ENCODE measurements around the gene HSDL1. TPM values are rescaled to one million over a fixed set of nuclear protein-coding genes. Genes with fewer than 3 reads are reported as not detected.

Gene HSDL1
- total and polyA plus RNA-seq, 8 donors, result 7.2 to 374 (median 9.2) TPM

DNA sequence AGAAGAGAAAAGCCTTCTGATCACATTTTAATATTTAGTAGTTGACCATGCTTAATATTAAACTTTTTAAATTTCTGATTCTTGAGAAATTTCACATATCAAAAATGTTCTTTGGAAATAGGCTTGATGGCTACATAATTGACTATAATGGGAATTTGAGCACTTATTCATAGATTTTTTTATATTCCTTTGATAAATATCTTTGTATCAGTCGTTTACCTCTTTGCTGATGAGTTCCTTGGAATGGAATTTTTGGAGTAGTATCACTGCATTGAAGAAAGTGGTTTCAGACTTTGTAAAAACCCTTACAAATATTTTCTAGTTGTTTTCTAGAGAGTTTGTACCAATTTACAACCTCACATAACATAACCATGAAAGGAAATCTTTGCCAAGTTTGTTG lies 14.8 kb upstream of the HSDL1 start:
- Histone ChIP-seq H3K4me3 (no peak overlapping the region), H3K27me3 (peaks cover 0 to 35% (median 13%) of the 10 kb centered on the region in 3 donors), H3K9me3 (no peaks in the 10 kb centered on the region), H3K4me1 (no peaks in the 10 kb centered on the region), H3K27ac (no peak overlapping the region), H3K36me3 (no peaks in the 10 kb centered on the region)
- TF ChIP-seq, protein P1, sequence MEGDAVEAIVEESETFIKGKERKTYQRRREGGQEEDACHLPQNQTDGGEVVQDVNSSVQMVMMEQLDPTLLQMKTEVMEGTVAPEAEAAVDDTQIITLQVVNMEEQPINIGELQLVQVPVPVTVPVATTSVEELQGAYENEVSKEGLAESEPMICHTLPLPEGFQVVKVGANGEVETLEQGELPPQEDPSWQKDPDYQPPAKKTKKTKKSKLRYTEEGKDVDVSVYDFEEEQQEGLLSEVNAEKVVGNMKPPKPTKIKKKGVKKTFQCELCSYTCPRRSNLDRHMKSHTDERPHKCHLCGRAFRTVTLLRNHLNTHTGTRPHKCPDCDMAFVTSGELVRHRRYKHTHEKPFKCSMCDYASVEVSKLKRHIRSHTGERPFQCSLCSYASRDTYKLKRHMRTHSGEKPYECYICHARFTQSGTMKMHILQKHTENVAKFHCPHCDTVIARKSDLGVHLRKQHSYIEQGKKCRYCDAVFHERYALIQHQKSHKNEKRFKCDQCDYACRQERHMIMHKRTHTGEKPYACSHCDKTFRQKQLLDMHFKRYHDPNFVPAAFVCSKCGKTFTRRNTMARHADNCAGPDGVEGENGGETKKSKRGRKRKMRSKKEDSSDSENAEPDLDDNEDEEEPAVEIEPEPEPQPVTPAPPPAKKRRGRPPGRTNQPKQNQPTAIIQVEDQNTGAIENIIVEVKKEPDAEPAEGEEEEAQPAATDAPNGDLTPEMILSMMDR (IDR thresholded peaks at IDR 0.05), result no peak
- TF ChIP-seq POLR2A (IDR thresholded peaks at IDR 0.05), result no peak
- intact Hi-C loops (cut with DNase I; ENCODE audit: low total_unique reads), result no loop called here
- WGBS, 5 donors, result 37 to 70% (median 44%) methylated on average over 1 of the region's 1 CpG
- no peak for DNase-seq

DNA sequence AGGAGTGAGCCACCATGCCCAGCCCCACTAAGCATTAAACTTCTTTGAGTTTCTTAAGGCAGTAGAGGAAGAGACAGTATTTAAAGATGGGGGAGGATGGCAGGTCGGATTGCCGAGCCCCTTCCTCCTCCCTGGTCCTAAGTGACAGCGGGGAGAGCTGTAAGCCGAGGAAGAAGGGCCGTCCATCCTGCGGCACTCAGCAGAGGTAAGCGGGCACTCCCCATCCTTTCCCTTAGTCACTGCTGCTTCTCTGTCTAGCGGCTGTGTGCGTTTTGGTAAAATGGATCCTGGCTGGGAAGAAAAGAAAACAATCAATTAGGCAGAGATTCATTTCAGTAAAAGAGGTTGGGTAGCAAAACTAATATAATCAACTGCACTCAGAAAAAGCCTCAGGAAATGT lies 14.0 kb upstream of the HSDL1 start:
- no peak for DNase-seq

DNA sequence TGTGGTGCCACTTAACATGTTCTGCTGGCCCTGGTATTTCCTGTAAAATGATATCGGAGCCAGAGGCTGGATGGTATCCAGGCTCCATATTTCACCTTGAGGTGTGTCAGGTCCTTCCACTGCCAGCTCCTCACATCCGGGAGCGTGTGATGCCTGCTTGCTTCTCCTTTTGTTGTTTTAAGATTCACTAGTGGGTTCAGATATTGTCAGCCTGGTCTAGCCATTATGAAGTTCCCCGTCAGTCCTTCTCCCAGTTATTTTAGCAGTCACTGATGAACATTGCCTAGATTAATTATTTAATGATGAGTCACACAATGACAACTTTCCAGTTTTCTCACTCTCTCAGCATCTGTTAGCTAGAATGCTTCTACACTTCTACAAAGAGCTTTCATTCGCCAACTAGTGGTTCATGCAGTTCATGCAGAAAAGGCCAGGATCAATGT lies 11.4 kb upstream of the HSDL1 start:
- Histone ChIP-seq H3K9me3 (no peaks in the 10 kb centered on the region), H3K4me1 (no peaks in the 10 kb centered on the region), H3K27me3 (peaks cover 0 to 34% (median 13%) of the 10 kb centered on the region in 3 donors), H3K36me3 (no peaks in the 10 kb centered on the region), H3K4me3 (no peak overlapping the region), H3K27ac (no peak overlapping the region)
- TF ChIP-seq POLR2A (IDR thresholded peaks at IDR 0.05), result no peak
- TF ChIP-seq, protein P1 (IDR thresholded peaks at IDR 0.05), result no peak
- TF ChIP-seq EP300 (IDR thresholded peaks at IDR 0.05), result no peak
- no peak for TF ChIP-seq POLR2AphosphoS5 (IDR thresholded peaks at IDR 0.05)
- no peak for DNase-seq
- intact Hi-C loops (cut with DNase I; ENCODE audit: low total_unique reads), result no loop called here
- WGBS, 5 donors, result 72 to 79% (median 76%) methylated on average over 5 of the region's 5 CpGs

More for the DNA sequence above, 14.0 kb upstream of the HSDL1 start:
- Histone ChIP-seq H3K27me3 (peaks cover 0 to 35% (median 13%) of the 10 kb centered on the region in 3 donors), H3K9me3 (no peaks in the 10 kb centered on the region), H3K4me1 (no peaks in the 10 kb centered on the region), H3K36me3 (no peaks in the 10 kb centered on the region), H3K27ac (no peak overlapping the region), H3K4me3 (no peak overlapping the region)
- 29 to 38% (median 34%) methylated on average over 9 of the region's 9 CpGs for WGBS, 5 donors
- TF ChIP-seq POLR2A (IDR thresholded peaks at IDR 0.05) (no peak), EP300 (IDR thresholded peaks at IDR 0.05) (no peak), POLR2AphosphoS5 (IDR thresholded peaks at IDR 0.05) (no peak)
- TF ChIP-seq, protein P1 (IDR thresholded peaks at IDR 0.05), result no peak
- intact Hi-C loops (cut with DNase I; ENCODE audit: low total_unique reads), result no loop called here

DNA sequence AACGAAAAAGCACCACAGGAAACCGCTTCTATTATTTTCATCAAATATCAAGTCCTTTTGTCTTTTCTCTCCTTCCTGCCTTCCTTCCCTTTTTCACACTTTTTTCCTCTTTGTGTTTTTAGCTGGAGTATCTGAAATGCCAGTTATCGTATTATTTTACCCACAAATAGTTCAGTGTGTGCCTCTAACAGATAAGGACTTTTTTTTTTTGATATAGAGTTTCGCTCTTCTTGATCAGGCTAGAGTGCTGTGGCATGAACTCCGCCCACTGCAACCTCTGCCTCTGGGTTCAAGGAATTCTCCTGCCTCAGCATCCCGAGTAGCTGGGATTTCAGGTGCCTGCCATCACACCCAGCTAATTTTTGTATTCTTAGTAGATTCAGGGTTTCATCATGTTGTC lies 10.8 kb upstream of the HSDL1 start:
- intact Hi-C loops (cut with DNase I; ENCODE audit: low total_unique reads), result no loop called here
- Histone ChIP-seq H3K4me3 (no peak overlapping the region), H3K27me3 (peaks cover 0 to 32% (median 13%) of the 10 kb centered on the region in 3 donors), H3K27ac (no peak overlapping the region), H3K36me3 (no peaks in the 10 kb centered on the region), H3K4me1 (no peaks in the 10 kb centered on the region), H3K9me3 (no peaks in the 10 kb centered on the region)
- no peak for TF ChIP-seq EP300 (IDR thresholded peaks at IDR 0.05)
- TF ChIP-seq POLR2AphosphoS5 (IDR thresholded peaks at IDR 0.05), result no peak
- TF ChIP-seq, protein P1 (IDR thresholded peaks at IDR 0.05), result no peak
- TF ChIP-seq POLR2A (IDR thresholded peaks at IDR 0.05), result no peak
- WGBS, 5 donors, result 78 to 92% (median 85%) methylated on average over 6 of the region's 6 CpGs
- DNase-seq, result no peak
